Loucy (cell line): ENCODE data around the gene FBXO11.
A peak's percentile ranks its signal among the peaks of the same experiment; 100 is the strongest.

Experiments used
- H2AFZ ChIP-seq: fragments of 200-600 bp; sonication (generic); 2 replicates; pipeline ENCODE4 v1.6.0; 2016; ENCODE audit warnings: antibody characterized with exemption, mild to moderate bottlenecking, low read length, moderate library complexity
- H3F3A ChIP-seq: fragments of 200-600 bp; 2 replicates; pipeline ENCODE4 v1.6.0; 2016; ENCODE audit warnings: antibody characterized with exemption, low read depth, mild to moderate bottlenecking
- H3K27me3 ChIP-seq: fragments of 200-600 bp; sonication (generic); 2 replicates; pipeline ENCODE4 v1.6.1; 2014; ENCODE audit warnings: low read length, mild to moderate bottlenecking; ENCODE audit not compliant: insufficient read depth, poor library complexity, severe bottlenecking
- H3K36me3 ChIP-seq: fragments of 200-600 bp; sonication (generic); 2 replicates; pipeline ENCODE4 v1.6.1; 2016; ENCODE audit warnings: low read length; ENCODE audit not compliant: insufficient read depth
- H3K4me1 ChIP-seq: fragments of 200-600 bp; sonication (generic); 2 replicates; pipeline ENCODE4 v1.5.1; 2014; ENCODE audit warnings: low read length, mild to moderate bottlenecking; ENCODE audit not compliant: insufficient read depth, poor library complexity, severe bottlenecking
- H3K4me2 ChIP-seq: fragments of 200-600 bp; sonication (generic); 2 replicates; pipeline ENCODE4 v1.6.0; 2014; ENCODE audit warnings: antibody characterized with exemption, low read length, low read depth, mild to moderate bottlenecking; ENCODE audit not compliant: poor library complexity, severe bottlenecking
- H3K4me3 ChIP-seq: fragments of 200-600 bp; sonication (generic); 2 replicates; pipeline ENCODE4 v1.5.1; 2014; ENCODE audit warnings: low read length, mild to moderate bottlenecking, mixed read lengths; ENCODE audit not compliant: poor library complexity, severe bottlenecking
- H3K79me2 ChIP-seq: fragments of 200-600 bp; sonication (generic); 2 replicates; pipeline ENCODE4 v1.6.1; 2014; ENCODE audit warnings: low read length; ENCODE audit not compliant: insufficient read depth
- H3K9ac ChIP-seq: fragments of 200-600 bp; sonication (generic); 2 replicates; pipeline ENCODE4 v1.6.0; 2014; ENCODE audit warnings: mild to moderate bottlenecking, low read depth, low read length, moderate library complexity; ENCODE audit not compliant: poor library complexity, severe bottlenecking
- H3K9me2 ChIP-seq: fragments of 200-600 bp; sonication (generic); replicated peaks from 2 replicates; pipeline ENCODE4 v1.6.1; 2016; ENCODE audit warnings: low read depth, low read length, mixed read lengths
- H3K9me3 ChIP-seq: fragments of 200-600 bp; sonication (generic); 2 replicates; pipeline ENCODE4 v1.6.1; 2014; ENCODE audit warnings: mild to moderate bottlenecking, antibody characterized with exemption, low read length, low read depth; ENCODE audit not compliant: insufficient read depth
- H4K20me1 ChIP-seq: fragments of 200-600 bp; sonication (generic); 2 replicates; pipeline ENCODE4 v1.6.0; 2014; ENCODE audit warnings: antibody characterized with exemption, low read length, mild to moderate bottlenecking; ENCODE audit not compliant: insufficient read depth, poor library complexity, severe bottlenecking
- CTCF ChIP-seq: fragments of 200-600 bp; sonication (generic); conservative IDR thresholded peaks from 2 replicates; pipeline ENCODE4 v1.5.1; 2014; ENCODE audit warnings: mild to moderate bottlenecking, antibody characterized with exemption, low read length
- EZH2phosphoT487 ChIP-seq: fragments of 200-600 bp; IDR thresholded peaks from 2 replicates; pipeline ENCODE4 v1.6.1; 2018; ENCODE audit warnings: antibody characterized with exemption, mild to moderate bottlenecking, moderate library complexity, borderline replicate concordance

Gene FBXO11

GRCh38 chr2:47785986-47786385 is 120.3 kb downstream of the FBXO11 start:
- Histone ChIP-seq H3F3A (peaks cover 5% of the 10 kb centered on the region; the same call in 1 of the 2 replicates), H3K9ac (peak overlapping the region; percentile 37), H3K9me2 (no peaks in the 10 kb centered on the region), H3K9me3 (no peaks in the 10 kb centered on the region), H2AFZ (no peak overlapping the region), H4K20me1 (peaks cover 70% of the 10 kb centered on the region), H3K36me3 (peaks cover 19% of the 10 kb centered on the region; the same call in 1 of the 2 replicates), H3K4me2 (peak overlapping the region; percentile 83), H3K4me3 (peak overlapping the region; percentile 84), H3K27me3 (no peaks in the 10 kb centered on the region), H3K4me1 (peaks cover 52% of the 10 kb centered on the region), H3K79me2 (peaks cover 72% of the 10 kb centered on the region)
- TF ChIP-seq CTCF, result no peak
- no peak for TF ChIP-seq EZH2phosphoT487

- Histone ChIP-seq H3F3A (peaks cover 5% of the 10 kb centered on the region; the same call in 1 of the 2 replicates), H3K4me3 (peak overlapping the region; percentile 84), H2AFZ (no peak overlapping the region), H3K4me1 (peaks cover 38% of the 10 kb centered on the region), H3K36me3 (peaks cover 3% of the 10 kb centered on the region; the same call in 1 of the 2 replicates), H4K20me1 (peaks cover 54% of the 10 kb centered on the region), H3K27me3 (no peaks in the 10 kb centered on the region), H3K9me3 (no peaks in the 10 kb centered on the region), H3K79me2 (peaks cover 56% of the 10 kb centered on the region), H3K4me2 (peak overlapping the region; percentile 83), H3K9ac (peak overlapping the region; percentile 59), H3K9me2 (no peaks in the 10 kb centered on the region)
- TF ChIP-seq CTCF (no peak), EZH2phosphoT487 (no peak)
Measured at GRCh38 chr2:47784352-47784851, 121.9 kb downstream of the FBXO11 start.

GRCh38 chr2:47783486-47784351 is 122.6 kb downstream of the FBXO11 start:
- Histone ChIP-seq H3K4me1 (peaks cover 34% of the 10 kb centered on the region), H3K4me3 (peak overlapping the region; percentile 84), H3K9ac (peak overlapping the region; percentile 95), H3K27me3 (no peaks in the 10 kb centered on the region), H2AFZ (peak overlapping the region; percentile 76), H3K36me3 (no peaks in the 10 kb centered on the region), H3K9me2 (no peaks in the 10 kb centered on the region), H3K9me3 (no peaks in the 10 kb centered on the region), H3K79me2 (peaks cover 49% of the 10 kb centered on the region), H3F3A (peaks cover 5% of the 10 kb centered on the region; the same call in 1 of the 2 replicates), H4K20me1 (peaks cover 49% of the 10 kb centered on the region), H3K4me2 (peak overlapping the region; percentile 83)
- TF ChIP-seq EZH2phosphoT487 (no peak), CTCF (no peak)
